Body of pancreas (tissue), 4 donors: ENCODE data around the gene MMP24OS.

ENCODE experiments used
- POLR2A ChIP-seq, 3 donors: fragments of 450-650 bp; IDR thresholded peaks; one replicate each; pipeline ENCODE4 v1.6.1; 2016; ENCODE audit warnings: antibody characterized with exemption in 3 of 3, mild to moderate bottlenecking in 2 of 3
- TF ChIP-seq, protein P1 (sequence below), 7 experiments: fragments of 450-650 bp in 4 of 7; fragments of 200-600 bp in 3 of 7; sonication (generic) in 3 of 7; IDR thresholded peaks; one replicate each; pipeline ENCODE4 v1.5.1; 2016 to 2019; ENCODE audit warnings: antibody characterized with exemption in 7 of 7

DNA sequence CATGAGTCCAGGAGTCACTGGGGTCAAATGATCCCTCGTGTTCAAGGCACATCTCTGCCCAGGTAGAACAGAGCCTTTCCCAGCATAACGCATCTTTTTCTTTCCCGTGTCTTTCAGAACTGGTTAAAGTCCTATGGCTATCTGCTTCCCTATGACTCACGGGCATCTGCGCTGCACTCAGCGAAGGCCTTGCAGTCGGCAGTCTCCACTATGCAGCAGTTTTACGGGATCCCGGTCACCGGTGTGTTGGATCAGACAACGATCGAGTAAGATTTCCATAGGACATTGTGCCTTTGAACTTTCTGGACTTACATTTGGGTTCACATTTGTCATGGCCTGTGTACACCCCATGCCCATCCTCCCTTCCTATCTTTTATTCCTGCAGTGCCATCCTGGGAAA, 31.2 kb downstream of the MMP24OS start:
- no peak for TF ChIP-seq POLR2A (IDR thresholded peaks at IDR 0.05)
- TF ChIP-seq, protein P1, sequence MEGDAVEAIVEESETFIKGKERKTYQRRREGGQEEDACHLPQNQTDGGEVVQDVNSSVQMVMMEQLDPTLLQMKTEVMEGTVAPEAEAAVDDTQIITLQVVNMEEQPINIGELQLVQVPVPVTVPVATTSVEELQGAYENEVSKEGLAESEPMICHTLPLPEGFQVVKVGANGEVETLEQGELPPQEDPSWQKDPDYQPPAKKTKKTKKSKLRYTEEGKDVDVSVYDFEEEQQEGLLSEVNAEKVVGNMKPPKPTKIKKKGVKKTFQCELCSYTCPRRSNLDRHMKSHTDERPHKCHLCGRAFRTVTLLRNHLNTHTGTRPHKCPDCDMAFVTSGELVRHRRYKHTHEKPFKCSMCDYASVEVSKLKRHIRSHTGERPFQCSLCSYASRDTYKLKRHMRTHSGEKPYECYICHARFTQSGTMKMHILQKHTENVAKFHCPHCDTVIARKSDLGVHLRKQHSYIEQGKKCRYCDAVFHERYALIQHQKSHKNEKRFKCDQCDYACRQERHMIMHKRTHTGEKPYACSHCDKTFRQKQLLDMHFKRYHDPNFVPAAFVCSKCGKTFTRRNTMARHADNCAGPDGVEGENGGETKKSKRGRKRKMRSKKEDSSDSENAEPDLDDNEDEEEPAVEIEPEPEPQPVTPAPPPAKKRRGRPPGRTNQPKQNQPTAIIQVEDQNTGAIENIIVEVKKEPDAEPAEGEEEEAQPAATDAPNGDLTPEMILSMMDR (IDR thresholded peaks at IDR 0.05), result no peak
